Measurements from ENCODE around the gene ERBB2. TPM values are rescaled to one million over a fixed set of nuclear protein-coding genes. Genes with fewer than 3 reads are reported as not detected.
A peak's percentile ranks its signal among the peaks of the same experiment; 100 is the strongest.

ERBB2 gene
- total and polyA plus RNA-seq, 2 of the 8 experiments (the other 6 are each of a cell fraction or from before 2014, with no cell fraction given): 183 to 394 TPM

- peaks cover 0 to 25% (median 6%) of the 10 kb centered on the region in 4 experiments; a peak in 4 of 7 replicates for H3K27me3 ChIP-seq (replicated peaks in 1 of 4; ENCODE audit: control insufficient read depth in 3 of 4, extremely low read depth in 1 of 4, insufficient read depth in 3 of 4, low read length in 3 of 4)
- no peak overlapping the region for H3K56ac ChIP-seq (replicated peaks; ENCODE audit: insufficient read length, low read depth, low read length)
- H2AK5ac ChIP-seq (ENCODE audit: low read depth, low read length): peak overlapping the region; percentile 71; the same call in 1 of the 2 replicates
- no peaks in the 10 kb centered on the region for H3K79me1 ChIP-seq (ENCODE audit: low read depth, low read length)
- no peak overlapping the region; the same call in 1 of the 2 replicates for H2BK20ac ChIP-seq (ENCODE audit: low read length)
- H3K36me3 ChIP-seq (ENCODE audit: control insufficient read depth in 2 of 4, insufficient read depth in 4 of 4, low read length in 3 of 4): no peaks in the 10 kb centered on the region
- no peak overlapping the region for H4K8ac ChIP-seq (ENCODE audit: extremely low read depth, insufficient read depth, low read length)
- H3K23ac ChIP-seq (ENCODE audit: insufficient read length): no peak overlapping the region
- H3K18ac ChIP-seq (ENCODE audit: extremely low read depth, low read length): no peak overlapping the region
- no peak for TF ChIP-seq USF2 (IDR thresholded peaks at IDR 0.05; ENCODE audit: low read length)
- TF ChIP-seq EGR1 (IDR thresholded peaks at IDR 0.05; ENCODE audit: borderline replicate concordance, low read depth, low read length): no peak
- no peak for TF ChIP-seq KDM1A (IDR thresholded peaks at IDR 0.05; ENCODE audit: borderline replicate concordance, low read length)
- no peak for TF ChIP-seq CBX8 (IDR thresholded peaks at IDR 0.05; ENCODE audit: borderline replicate concordance, low read depth, low read length)
- TF ChIP-seq CBX5 (IDR thresholded peaks at IDR 0.05; ENCODE audit: low read depth, low read length): no peak
- TF ChIP-seq RBBP5 (IDR thresholded peaks at IDR 0.05; ENCODE audit: borderline replicate concordance, low read depth, low read length): no peak
- TF ChIP-seq NANOG (IDR thresholded peaks at IDR 0.05; ENCODE audit: insufficient read depth, low read depth, low read length, poor library complexity, severe bottlenecking): no peak
- TF ChIP-seq SP4 (IDR thresholded peaks at IDR 0.05; ENCODE audit: low read length): no peak
- TF ChIP-seq POU5F1 (IDR thresholded peaks at IDR 0.05; ENCODE audit: low read depth, low read length): no peak
- TF ChIP-seq GABPA (IDR thresholded peaks at IDR 0.05; ENCODE audit: borderline replicate concordance, insufficient read depth, low read length): no peak
- H2BK12ac ChIP-seq (ENCODE audit: low read depth, low read length): no peak overlapping the region
- peak overlapping the region in 1 of 4 experiments; percentile 6; a peak in 2 of 7 replicates for H3K9ac ChIP-seq (replicated peaks in 1 of 4; ENCODE audit: extremely low read depth in 1 of 4, low read depth in 3 of 4, low read length in 3 of 4)
- no peaks in the 10 kb centered on the region for H3K79me2 ChIP-seq (ENCODE audit: control insufficient read depth in 1 of 2, insufficient read depth in 2 of 2, low read length in 2 of 2)
- no peak overlapping the region for H3K4me2 ChIP-seq (ENCODE audit: insufficient read depth in 1 of 2, low read depth in 2 of 2, low read length in 2 of 2)
- DNase-seq (ENCODE audit: low read depth in 1 of 2, low spot score in 2 of 2): no peak
- no peak overlapping the region for H3K4ac ChIP-seq (replicated peaks; ENCODE audit: insufficient read length, low read depth, low read length)
- peaks cover 11% of the 10 kb centered on the region; the same call in 1 of the 2 replicates for H3K23me2 ChIP-seq (ENCODE audit: low read depth, low read length)
- no peak overlapping the region for H3K27ac ChIP-seq (ENCODE audit: low read depth, low read length)
- no peaks in the 10 kb centered on the region for H3K9me3 ChIP-seq (ENCODE audit: insufficient read depth in 2 of 2, low read depth in 1 of 2, low read length in 1 of 2)
- H4K5ac ChIP-seq (ENCODE audit: insufficient read length, low read depth, low read length): no peak overlapping the region
- H3K4me1 ChIP-seq (replicated peaks in 1 of 4; ENCODE audit: control insufficient read depth in 3 of 4, insufficient read depth in 4 of 4, low read length in 3 of 4): peaks cover 0 to 27% (median 19%) of the 10 kb centered on the region in 4 experiments; a peak in 6 of 7 replicates
- H2AFZ ChIP-seq (ENCODE audit: low read length): no peak overlapping the region
- H3K14ac ChIP-seq (ENCODE audit: insufficient read length): no peak overlapping the region
- no peak overlapping the region for H4K91ac ChIP-seq (replicated peaks; ENCODE audit: insufficient read length, low read length)
- H2BK15ac ChIP-seq (ENCODE audit: low read length): no peak overlapping the region
- H2BK5ac ChIP-seq (ENCODE audit: low read depth, low read length): no peak overlapping the region
- ChIA-PET POLR2A (ENCODE audit: partially characterized antibody) (interaction anchor here (0.6 to 32.5 kb wide), 13 partner anchors 20 to 79 kb away, joined by 3 to 708 read pairs (median 4); partner anchors contain the start of genes ERBB2 and PGAP3), CTCF (ENCODE audit: partially characterized antibody) (interaction anchor here (0.7 to 52.4 kb wide), 21 partner anchors 11 to 641 kb away, joined by 3 to 1885 read pairs (median 5); partner anchors contain the start of genes ERBB2, MIEN1, PGAP3 and PPP1R1B)
- no peak overlapping the region for H3K4me3 ChIP-seq (ENCODE audit: extremely low read depth in 1 of 4, insufficient read depth in 2 of 4, low read depth in 3 of 4, low read length in 4 of 4)
- H4K20me1 ChIP-seq (replicated peaks in 1 of 2; ENCODE audit: control insufficient read depth in 1 of 2, insufficient read depth in 2 of 2, low read length in 2 of 2): peaks cover 0 to 2% of the 10 kb centered on the region in 2 experiments
- FAIRE-seq: no peak
- no peak overlapping the region for H2BK120ac ChIP-seq (replicated peaks; ENCODE audit: low read depth, low read length)
- WGBS, 2 experiments (ENCODE audit: extremely low coverage in 1 of 2, insufficient coverage in 1 of 2, insufficient read length in 1 of 2, insufficient replicate concordance in 2 of 2, low coverage in 1 of 2, low lambda C conversion rate in 2 of 2, missing lambda C conversion rate in 1 of 2): 78% methylated on average over 4 of the region's 4 CpGs; no CpG with 5 or more reads in 1 of the 2 experiments
Observed at GRCh38 chr17:39670746-39671145, 29.1 kb upstream of the ERBB2 start.
